ENCODE measurements around the gene DAPK1. TPM values are rescaled to one million over a fixed set of nuclear protein-coding genes. Genes with fewer than 3 reads are reported as not detected.
"Not testable (repeated sequence)": the region's sequence is repeated elsewhere in the genome, so short reads cannot be mapped to it uniquely, and the experiment has no call there.

Gene DAPK1
- total RNA-seq, 1 donor = 8.6 TPM

GRCh38 chr9:87742813-87743428 lies 245.3 kb downstream of the DAPK1 start:
- TF ChIP-seq, protein P1, sequence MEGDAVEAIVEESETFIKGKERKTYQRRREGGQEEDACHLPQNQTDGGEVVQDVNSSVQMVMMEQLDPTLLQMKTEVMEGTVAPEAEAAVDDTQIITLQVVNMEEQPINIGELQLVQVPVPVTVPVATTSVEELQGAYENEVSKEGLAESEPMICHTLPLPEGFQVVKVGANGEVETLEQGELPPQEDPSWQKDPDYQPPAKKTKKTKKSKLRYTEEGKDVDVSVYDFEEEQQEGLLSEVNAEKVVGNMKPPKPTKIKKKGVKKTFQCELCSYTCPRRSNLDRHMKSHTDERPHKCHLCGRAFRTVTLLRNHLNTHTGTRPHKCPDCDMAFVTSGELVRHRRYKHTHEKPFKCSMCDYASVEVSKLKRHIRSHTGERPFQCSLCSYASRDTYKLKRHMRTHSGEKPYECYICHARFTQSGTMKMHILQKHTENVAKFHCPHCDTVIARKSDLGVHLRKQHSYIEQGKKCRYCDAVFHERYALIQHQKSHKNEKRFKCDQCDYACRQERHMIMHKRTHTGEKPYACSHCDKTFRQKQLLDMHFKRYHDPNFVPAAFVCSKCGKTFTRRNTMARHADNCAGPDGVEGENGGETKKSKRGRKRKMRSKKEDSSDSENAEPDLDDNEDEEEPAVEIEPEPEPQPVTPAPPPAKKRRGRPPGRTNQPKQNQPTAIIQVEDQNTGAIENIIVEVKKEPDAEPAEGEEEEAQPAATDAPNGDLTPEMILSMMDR (IDR thresholded peaks at IDR 0.05; ENCODE audit: insufficient read depth, low read depth, low read length) = no peak
- H3K4me3 ChIP-seq (ENCODE audit: low read depth, low read length) = no peak overlapping the region
- DNase-seq (ENCODE audit: low read depth) = no peak

- H3K4me3 ChIP-seq (ENCODE audit: low read depth, low read length); DNase-seq (ENCODE audit: low read depth): not testable (repeated sequence)
Observed at GRCh38 chr9:87744247-87744646, 246.6 kb downstream of the DAPK1 start.

- TF ChIP-seq, protein P1 (IDR thresholded peaks at IDR 0.05; ENCODE audit: insufficient read depth, low read depth, low read length) = no peak
- no peak for DNase-seq (ENCODE audit: low read depth)
- no peak overlapping the region for H3K4me3 ChIP-seq (ENCODE audit: low read depth, low read length)
Observed at GRCh38 chr9:87746186-87746585, 248.5 kb downstream of the DAPK1 start.

DNA sequence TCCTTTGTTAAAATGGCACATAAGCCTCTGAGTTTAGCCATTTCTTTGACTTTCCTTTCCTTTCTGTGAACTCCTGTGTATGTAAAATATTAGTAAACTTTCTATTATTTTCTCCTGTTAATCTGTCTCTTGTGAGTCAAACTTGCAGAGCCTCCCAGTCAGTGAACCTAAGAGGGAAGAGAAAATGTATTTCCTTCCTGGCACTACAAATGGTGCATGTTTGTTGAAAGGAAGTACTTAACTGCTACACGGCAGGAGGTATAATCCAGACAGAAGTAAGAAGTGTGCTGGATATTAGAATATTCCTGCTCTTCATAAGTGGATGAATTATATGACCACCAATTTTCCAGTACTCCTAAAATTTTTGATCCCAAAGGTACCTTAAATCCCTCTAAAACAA lies 251.2 kb downstream of the DAPK1 start:
- TF ChIP-seq, protein P1 (IDR thresholded peaks at IDR 0.05; ENCODE audit: insufficient read depth, low read depth, low read length) = no peak
- DNase-seq (ENCODE audit: low read depth) = no peak
- H3K4me3 ChIP-seq (ENCODE audit: low read depth, low read length) = no peak overlapping the region

GRCh38 chr9:87749335-87750035 lies 251.8 kb downstream of the DAPK1 start:
- no peak overlapping the region for H3K4me3 ChIP-seq (ENCODE audit: low read depth, low read length)
- no peak for DNase-seq (ENCODE audit: low read depth)
- TF ChIP-seq, protein P1 (IDR thresholded peaks at IDR 0.05; ENCODE audit: insufficient read depth, low read depth, low read length) = no peak

DNA sequence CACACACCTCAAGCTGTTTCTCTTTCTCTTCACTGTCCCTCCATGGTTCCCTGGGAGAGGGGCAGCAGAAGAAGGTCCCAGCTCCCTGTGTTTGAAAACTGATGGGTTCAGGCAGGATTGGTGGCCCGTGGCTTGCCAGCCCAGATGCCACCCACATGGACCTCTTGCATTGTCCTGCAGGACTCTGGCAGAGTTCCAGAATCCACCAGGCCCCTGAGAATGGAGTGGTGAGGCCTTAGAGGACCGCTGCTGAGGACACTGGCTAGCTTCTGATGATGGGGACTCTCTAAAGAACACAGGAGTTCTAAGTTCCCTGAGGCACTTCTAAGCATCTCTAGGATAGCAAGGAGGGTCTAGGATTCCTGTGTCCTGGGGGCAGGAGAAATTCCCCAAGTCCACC lies 253.1 kb downstream of the DAPK1 start:
- H3K4me3 ChIP-seq (ENCODE audit: low read depth, low read length) = no peak overlapping the region
- TF ChIP-seq, protein P1 (IDR thresholded peaks at IDR 0.05; ENCODE audit: insufficient read depth, low read depth, low read length) = no peak
- no peak for DNase-seq (ENCODE audit: low read depth)

DNA sequence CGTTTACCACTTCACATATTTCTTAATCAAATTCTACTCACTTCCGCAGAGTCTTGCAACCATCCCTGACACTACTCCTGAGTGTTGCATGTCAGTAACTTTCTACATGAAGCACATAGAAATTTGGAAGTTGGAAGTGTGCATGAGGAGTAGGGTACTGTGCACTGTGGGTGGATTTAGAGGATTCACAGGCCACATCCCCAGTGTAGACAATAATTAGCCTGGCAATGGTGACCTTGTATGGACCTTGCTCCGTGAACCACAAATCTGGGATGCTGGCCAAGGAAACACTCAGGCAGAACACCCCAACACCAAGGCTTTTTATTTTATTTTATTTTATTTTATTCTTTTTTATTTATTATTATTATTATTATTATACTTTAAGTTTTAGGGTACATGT lies 253.8 kb downstream of the DAPK1 start:
- TF ChIP-seq, protein P1 (IDR thresholded peaks at IDR 0.05; ENCODE audit: insufficient read depth, low read depth, low read length) = no peak
- DNase-seq (ENCODE audit: low read depth) = no peak
- no peak overlapping the region for H3K4me3 ChIP-seq (ENCODE audit: low read depth, low read length)
